HEK293T (cell line): Measurements from ENCODE around the gene FAM114A2.

Experiments used
- BHLHE40 ChIP-seq: fragments of 450-650 bp; IDR thresholded peaks from 2 replicates; pipeline ENCODE4 v1.6.1; 2016; ENCODE audit warnings: mild to moderate bottlenecking, moderate library complexity, borderline replicate concordance
- ELF4 ChIP-seq: fragments of 450-650 bp; IDR thresholded peaks from 2 replicates; pipeline ENCODE4 v1.6.1; 2017; ENCODE audit warnings: antibody characterized with exemption
- FOXA1 ChIP-seq: fragments of 450-650 bp; IDR thresholded peaks from 2 replicates; pipeline ENCODE4 v1.6.1; 2016; ENCODE audit warnings: mild to moderate bottlenecking
- FOXK2 ChIP-seq: fragments of 450-650 bp; IDR thresholded peaks from 2 replicates; pipeline ENCODE4 v1.6.1; 2016; ENCODE audit warnings: mild to moderate bottlenecking
- FOXM1 ChIP-seq: fragments of 450-650 bp; IDR thresholded peaks from 2 replicates; pipeline ENCODE4 v1.6.1; 2017; ENCODE audit warnings: mild to moderate bottlenecking, borderline replicate concordance
- HDGF ChIP-seq: fragments of 450-650 bp; IDR thresholded peaks from 2 replicates; pipeline ENCODE4 v1.6.1; 2017; ENCODE audit warnings: antibody characterized with exemption, borderline replicate concordance
- L3MBTL2 ChIP-seq: fragments of 450-650 bp; conservative IDR thresholded peaks from 2 replicates; pipeline ENCODE4 v1.6.1; 2016; ENCODE audit warnings: mild to moderate bottlenecking
- SP1 ChIP-seq: fragments of 450-650 bp; IDR thresholded peaks from 2 replicates; pipeline ENCODE4 v1.6.1; 2017
- SUZ12 ChIP-seq: fragments of 450-650 bp; IDR thresholded peaks from 2 replicates; pipeline ENCODE4 v1.6.1; 2016; ENCODE audit warnings: mild to moderate bottlenecking
- TARDBP ChIP-seq: fragments of 450-650 bp; IDR thresholded peaks from 2 replicates; pipeline ENCODE4 v1.6.1; 2016
- ZNF384 ChIP-seq: fragments of 450-650 bp; IDR thresholded peaks from 2 replicates; pipeline ENCODE4 v1.6.1; 2016
- TF ChIP-seq, protein P1 (sequence below): fragments of 450-650 bp; IDR thresholded peaks from 2 replicates; pipeline ENCODE4 v1.6.1; 2016

DNA sequence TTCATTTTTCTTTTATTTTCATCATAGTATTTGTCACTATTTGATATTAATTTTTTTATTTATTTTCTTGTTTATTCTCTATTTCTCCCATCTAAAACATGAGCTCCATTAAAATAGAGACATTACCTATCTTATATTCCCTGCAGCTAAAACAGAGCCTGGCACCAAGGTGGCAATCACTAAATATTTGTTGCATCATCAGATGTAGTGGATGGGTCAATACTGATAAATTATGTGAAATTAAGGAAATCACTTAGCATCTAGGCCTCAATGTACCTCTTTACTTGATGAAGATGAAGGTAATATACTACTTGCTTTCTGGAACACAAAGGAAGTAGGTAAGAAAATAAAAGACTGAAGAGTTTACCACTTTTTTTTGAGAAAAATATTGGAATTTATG lies 24.7 kb upstream of the FAM114A2 start:
- TF ChIP-seq SP1 (no peak), ELF4 (no peak), FOXM1 (no peak), BHLHE40 (no peak), FOXK2 (no peak), HDGF (no peak), TARDBP (no peak), L3MBTL2 (no peak), SUZ12 (no peak), ZNF384 (no peak), FOXA1 (no peak)
- TF ChIP-seq, protein P1, sequence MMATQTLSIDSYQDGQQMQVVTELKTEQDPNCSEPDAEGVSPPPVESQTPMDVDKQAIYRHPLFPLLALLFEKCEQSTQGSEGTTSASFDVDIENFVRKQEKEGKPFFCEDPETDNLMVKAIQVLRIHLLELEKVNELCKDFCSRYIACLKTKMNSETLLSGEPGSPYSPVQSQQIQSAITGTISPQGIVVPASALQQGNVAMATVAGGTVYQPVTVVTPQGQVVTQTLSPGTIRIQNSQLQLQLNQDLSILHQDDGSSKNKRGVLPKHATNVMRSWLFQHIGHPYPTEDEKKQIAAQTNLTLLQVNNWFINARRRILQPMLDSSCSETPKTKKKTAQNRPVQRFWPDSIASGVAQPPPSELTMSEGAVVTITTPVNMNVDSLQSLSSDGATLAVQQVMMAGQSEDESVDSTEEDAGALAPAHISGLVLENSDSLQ = no peak
